HG02938 (cell line): Measurements from ENCODE around the gene SLIT3.

Source experiments
- ATAC-seq: cut with Tn5 transposase; IDR thresholded peaks from one replicate; pipeline ENCODE4 v1.9.1; 2021; ENCODE audit warnings: mild to moderate bottlenecking, moderate library complexity; ENCODE audit not compliant: unreplicated experiment

Gene SLIT3

DNA sequence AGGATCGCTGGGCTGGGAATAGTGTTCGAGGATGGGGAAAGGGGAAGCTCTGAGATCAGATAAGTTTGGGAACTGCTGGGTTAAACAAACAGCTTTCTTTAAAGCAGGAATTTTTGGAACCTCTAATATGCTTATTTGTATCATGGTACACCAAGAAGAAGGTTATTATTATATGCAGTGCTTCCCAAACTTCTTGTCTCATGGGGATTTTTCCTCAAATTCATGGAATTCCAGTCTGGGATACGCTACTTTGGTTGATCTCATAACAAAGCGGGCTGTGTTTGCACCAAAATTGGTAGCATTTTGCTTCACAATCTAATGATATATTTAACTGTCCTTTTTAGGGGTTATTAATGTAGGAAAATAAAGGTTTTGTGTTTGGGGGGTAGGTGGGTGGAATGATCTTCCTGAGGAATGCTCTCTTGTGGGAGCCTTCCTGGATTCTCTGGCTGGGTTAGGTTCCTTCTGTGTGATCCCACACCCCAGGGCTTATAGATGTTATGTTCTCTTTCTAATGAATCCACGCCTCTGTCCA is 605.6 kb downstream of the SLIT3 start:
- ATAC-seq = no peak

DNA sequence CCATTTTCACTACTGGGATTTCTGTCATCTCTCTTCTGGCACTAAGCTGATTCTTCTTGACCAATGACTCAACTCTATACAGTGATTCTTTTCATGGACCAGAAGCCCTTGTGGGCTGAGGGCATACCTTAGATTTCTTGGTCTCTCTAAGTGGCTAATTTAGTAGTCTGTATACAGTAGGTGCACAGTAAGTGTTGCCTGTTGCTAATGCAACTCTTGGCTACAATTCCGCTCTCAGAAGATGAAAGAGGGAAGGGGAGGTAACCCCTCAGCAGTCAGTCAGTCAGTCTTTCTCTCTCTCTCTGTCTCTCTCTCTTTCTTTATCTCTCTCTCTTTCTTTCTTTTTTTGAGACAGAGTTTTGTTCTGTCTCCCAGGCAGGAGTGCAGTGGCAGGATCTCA is 606.6 kb downstream of the SLIT3 start:
- ATAC-seq = no peak

DNA sequence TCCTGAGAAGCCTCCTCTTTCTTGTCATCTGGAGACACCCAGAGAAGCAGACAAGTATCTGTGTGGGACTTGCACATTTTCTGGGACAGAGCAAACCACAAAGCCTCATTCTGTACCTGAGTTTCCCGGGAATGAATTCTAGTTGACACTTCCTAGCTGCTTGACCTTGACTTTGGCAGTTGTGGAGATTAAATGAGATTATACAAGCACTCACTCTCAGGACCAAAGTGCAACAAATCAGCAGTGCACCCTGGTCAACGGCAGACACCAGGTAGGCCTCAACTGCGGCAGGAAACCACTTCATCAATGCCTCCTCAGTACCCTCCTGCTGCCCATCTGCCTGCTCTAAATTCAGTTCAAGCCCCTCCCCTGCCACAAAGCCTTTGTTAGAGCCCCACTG is 607.1 kb downstream of the SLIT3 start:
- ATAC-seq = no peak

DNA sequence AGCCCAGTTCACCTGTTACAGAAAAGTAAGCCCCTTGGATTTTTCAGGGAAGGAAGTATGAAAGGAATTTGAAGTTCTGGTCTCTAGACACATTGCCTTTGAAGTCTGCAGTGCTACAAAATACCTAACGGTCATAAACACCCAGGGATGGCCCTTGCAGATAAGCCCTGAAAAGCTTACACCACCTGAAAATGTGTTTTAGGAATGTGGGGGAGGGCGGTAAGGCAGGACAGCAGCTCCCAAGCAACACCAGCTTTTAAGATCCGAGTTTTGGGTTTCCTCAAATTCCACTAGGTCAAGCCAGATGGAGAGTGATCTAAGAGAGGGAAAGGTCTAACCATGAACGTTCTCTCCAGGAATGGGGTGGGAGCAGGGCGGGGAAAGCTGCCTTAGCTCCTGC is 607.6 kb downstream of the SLIT3 start:
- no peak for ATAC-seq

DNA sequence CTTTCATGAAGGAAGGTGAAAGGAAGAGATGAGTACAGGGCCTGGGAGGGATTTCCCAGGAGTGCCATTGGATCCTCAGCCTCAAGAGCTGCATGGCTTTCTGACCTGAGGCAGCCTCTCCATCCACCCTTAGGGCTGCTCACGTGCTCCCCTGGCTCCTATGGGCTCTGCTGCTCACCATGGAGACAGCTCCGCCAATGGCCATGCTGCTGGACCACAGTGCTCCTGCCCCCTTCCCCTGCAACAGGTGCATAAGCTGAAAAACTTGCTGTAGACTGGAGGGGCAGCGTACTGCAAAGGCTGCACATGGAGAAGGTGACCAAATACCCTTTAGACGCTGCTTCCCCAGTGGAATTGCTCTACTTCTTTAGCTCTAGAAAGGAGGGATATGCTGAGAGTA is 609.0 kb downstream of the SLIT3 start:
- ATAC-seq = no peak

DNA sequence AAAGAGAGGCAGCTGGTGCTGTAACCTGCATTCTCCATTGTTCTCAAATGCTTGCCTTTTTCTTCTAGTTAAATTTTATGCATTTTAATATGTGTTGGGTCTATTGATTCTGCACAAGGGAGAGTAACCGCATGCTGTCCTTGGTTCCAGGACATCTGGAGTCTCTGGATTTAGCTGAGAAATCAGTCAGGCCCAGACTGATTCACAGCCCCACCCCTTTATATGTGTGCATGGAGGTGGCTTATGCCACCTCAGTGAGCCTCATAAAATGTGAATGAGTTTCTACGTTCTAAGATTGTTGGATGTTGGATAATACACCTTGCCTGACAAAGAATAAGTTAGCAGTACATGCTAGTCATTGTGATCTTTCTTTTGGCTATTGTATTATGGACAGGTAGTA is 611.7 kb downstream of the SLIT3 start:
- no peak for ATAC-seq

DNA sequence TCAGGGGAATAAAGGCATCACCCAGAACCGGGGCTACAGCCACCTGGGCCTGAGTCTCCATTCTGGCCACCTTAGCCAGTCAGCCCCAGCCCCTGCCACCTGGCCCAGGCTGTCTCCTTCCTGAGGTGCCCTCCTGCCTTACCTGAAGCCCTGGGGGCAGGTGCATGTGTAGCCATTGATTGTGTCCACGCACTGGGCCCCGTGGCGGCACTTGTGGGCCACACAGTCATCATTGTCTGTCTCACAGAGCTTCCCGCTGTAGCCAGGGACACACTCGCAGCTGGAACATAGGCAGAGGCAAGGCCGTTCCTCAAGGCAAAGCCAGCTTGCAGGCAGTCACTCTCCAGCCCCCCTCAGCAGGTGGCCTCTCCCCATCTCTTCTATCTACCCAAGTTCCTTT is 614.1 kb downstream of the SLIT3 start:
- ATAC-seq = no peak

DNA sequence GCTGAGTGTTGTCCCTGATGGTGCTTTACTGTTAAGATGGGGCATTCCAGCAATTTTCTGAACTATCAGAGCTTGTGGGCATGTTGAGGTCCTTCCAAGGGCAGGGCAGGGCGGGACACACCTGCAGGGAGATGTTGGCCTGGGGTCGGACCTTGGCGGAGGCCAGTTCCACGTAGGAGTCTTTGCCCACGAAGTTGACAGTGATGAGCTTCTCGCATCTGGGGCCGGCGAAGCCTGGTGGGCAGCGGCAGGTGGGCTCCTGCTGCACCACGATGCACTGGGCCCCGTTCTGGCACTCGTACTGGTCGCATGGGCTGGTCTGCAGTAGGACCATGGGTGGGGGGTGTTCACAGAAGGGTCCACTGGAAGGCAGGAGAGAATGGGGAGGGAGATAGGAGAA is 615.4 kb downstream of the SLIT3 start:
- no peak for ATAC-seq

DNA sequence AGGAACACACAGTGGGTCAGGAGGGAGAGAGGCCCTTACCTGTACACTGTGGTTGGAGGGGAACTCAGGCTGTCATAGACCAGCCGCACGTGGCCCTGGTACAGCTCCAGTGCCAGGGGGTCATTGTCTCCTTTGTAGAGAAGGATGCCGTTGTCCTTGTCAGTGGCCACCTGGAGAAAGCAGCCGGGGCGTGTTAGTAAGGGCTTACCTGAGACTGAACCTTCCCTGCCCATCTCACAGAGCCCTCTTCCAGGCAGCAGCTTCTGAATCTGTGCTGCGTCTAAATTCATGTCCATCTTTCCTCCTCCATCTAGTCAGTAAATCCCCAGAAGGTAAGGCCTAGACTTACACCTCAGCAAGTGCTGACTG is 617.0 kb downstream of the SLIT3 start:
- ATAC-seq = no peak

DNA sequence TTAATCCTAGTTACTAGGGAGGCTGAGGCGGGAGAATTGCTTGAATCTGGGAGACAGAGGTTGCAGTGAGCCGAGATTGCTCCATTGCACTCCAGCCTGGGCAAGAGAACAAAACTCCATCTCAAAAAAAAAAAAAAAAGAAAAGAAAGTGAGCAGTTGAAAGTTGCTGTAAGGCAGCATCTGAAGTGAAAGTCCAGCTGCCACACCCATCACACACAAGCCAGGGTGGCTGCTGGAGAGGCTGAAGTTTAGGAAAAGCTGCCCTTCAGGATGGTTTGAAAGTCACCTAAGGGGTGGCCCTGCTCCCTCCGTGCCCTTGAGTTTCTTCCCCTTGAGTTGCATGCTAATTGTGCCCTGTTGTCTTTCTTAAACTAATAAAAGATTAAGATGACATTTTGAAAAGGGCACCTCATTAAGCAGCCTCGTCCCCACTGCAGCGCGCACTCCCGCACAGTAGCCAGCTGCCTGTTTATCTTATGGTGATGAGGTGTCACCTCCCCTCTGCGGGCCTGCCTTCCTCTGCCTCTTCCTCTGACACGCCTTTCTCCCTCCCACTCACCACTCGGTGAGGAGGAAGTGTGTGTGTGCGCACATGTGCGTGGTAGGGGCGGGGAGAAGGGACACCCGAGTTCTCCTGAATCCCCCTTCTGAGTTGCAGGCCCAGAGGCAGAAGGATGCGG is 617.6 kb downstream of the SLIT3 start:
- ATAC-seq = no peak

DNA sequence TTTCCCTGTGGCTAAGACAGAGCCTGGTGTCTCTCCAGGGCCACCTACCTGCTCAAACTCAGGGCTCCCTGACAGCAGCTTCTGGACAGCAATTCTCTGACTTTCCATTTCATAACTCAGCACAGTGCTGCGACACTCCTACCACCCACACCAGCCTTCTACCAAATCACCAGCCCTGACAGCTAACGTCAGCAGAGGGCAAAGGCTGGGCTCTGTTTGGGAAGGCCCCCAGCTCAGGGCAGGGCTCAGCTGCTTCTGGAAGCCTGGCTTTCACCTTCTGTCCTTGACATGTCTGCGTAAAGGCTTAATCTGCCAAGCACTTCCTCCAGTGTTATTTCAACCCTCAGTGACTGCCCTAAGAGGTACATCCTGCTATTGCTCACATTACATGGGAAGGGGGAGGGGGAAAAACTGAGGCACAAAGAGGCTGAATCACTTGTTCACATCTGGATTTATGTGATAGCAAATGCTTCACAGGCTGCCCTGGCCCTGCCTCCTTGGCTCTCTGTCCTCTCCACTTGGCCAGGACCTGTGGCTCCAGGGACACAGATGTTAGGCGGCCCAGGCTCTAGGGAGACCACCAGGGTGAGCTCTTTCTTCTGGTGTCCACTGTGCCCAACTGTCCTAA is 619.3 kb downstream of the SLIT3 start:
- ATAC-seq = no peak

DNA sequence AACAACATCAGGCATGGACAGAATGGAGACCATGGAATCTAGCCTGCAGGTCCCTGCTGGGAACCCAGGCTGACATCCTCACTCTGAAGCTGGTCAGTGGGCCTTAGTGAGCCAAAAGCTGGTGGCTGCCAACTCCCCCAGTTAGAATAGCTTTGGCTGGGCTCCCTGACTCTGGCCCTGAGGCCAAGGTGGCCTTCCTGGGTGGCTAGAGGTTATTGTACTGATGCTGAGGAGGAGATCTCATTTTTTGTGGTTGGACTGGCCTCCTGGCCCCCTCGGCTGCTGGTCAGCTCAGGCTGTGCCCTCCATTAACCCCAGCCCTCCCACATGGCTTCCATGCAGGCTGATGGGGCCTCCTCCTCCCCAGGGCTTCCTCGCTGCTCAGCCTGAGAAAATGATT is 620.5 kb downstream of the SLIT3 start:
- no peak for ATAC-seq

DNA sequence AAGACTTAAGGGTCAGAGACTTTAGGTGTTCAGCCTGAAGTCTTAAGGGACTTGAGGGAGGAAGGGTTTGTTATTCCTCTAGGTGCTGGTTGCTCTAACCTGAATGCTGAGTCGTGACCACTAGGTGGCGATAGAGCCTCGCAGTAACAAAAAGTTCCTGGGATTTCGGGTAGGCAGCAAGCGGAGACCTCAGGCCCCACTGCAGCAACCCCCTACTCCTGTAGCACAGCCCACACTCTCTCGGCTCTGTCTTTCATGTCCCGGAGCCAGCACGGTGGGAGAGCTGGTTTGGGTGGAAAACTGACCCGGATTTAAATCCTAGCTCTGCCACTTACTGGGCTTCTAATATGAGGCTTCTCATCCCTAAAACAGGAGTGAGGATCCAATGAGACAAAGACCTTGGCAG is 621.4 kb downstream of the SLIT3 start:
- peak; percentile 67 for ATAC-seq

DNA sequence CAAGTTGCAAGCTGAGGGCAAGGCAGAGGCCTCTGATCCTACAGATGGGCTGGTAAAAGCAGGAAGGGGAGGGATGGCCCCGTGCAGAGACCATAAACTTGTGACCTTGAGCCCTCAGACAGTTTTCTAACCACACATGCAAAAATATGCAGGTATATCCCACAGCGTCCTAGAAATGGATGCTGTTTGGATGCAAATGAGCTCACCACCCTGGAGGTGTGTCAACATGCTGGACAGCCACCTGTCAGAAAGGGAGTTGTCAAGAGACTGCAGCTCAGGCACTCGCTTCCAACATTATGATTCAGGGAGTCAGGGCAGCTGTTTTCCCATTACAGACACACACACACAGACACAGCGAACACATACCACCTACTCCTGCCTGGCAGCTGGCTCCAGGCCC is 624.4 kb downstream of the SLIT3 start:
- ATAC-seq = no peak

DNA sequence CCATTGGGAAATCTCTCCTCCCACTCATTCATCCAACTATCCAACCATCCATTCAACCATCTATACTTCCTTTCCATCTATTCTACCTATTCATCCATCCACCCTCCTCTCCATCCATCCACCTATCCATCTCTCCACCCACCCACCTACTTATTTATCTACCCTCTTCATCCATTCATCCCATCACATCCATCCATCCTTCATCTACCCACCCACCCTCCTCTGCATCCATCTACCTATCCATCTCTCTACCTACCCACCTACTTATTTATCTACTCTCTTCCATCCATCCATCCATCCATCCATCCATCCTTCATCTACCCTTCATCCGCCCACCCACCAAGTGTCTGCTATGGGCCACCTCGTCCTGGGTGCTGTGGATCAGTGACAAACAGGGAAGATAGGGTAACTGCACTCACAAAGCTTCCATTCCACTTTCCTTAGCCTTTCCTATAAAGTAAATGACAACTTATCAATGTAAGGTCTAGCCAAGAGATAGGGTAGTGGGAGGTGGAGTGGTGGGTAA is 625.0 kb downstream of the SLIT3 start:
- no peak for ATAC-seq

DNA sequence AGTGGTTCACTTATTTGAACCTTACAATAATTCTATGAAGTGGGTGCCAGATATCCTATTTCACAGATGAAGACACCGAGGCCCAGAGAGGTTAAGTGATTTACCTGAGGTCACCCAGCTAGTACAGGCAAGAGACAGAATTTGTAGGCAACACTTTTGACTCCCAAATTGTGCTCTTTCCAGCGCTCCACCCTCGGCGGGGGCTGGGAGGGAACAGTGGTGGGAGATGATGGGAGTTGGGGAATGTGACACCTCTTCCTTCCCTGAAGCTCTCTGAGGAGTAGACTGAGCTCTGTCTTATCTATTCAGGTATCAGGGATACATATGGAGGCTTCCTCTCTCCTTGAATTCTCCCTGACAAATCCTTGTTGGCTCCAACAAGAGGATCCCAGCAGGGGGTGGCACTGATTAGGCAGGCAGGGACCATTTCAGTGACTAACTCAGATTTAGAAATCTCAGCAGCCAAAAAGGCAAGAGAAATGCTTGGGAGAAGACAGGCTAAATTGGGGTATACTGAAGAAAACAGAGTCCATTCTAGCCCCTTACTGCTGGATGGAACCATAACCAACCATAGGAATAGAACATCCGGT is 626.0 kb downstream of the SLIT3 start:
- ATAC-seq = no peak

DNA sequence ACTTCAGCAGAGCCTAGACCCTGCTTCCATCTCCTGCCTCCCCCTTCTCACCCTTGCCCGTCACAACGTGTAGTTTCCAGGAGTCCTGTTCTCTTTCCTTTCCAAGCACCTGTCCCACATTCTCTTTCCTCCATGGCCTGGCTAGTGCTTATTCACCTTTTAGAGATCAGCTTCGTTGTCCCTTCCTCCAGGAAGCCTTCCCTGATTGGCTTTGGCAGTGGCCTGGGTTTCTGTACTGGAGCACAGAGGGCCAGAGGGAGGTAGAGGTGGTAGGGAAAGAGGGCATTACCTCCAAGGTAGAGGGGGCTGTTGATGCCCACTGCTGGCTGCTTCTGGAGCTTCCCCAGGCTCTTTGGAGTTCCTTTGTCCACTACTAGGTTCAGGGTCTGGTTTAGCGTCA is 628.1 kb downstream of the SLIT3 start:
- no peak for ATAC-seq

DNA sequence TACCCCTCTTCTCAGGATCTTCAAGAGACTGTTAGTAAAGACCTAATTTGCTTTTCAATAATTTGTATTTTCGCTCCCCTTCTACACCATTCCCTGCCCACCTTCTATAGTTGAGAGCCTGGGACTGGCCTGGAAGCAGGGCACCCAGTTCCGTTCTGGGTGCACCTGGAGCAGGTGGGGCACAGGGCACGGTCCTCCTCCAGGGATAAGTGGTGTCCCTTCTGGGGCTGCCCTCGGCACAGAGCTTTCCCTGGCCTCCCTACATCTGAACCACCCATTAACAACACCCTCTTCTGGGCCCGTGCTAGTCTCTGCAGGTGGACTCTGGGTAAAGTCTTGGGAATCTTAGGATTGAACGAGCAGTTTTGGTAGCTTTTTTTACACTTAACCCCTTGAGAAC is 628.9 kb downstream of the SLIT3 start:
- ATAC-seq = no peak

DNA sequence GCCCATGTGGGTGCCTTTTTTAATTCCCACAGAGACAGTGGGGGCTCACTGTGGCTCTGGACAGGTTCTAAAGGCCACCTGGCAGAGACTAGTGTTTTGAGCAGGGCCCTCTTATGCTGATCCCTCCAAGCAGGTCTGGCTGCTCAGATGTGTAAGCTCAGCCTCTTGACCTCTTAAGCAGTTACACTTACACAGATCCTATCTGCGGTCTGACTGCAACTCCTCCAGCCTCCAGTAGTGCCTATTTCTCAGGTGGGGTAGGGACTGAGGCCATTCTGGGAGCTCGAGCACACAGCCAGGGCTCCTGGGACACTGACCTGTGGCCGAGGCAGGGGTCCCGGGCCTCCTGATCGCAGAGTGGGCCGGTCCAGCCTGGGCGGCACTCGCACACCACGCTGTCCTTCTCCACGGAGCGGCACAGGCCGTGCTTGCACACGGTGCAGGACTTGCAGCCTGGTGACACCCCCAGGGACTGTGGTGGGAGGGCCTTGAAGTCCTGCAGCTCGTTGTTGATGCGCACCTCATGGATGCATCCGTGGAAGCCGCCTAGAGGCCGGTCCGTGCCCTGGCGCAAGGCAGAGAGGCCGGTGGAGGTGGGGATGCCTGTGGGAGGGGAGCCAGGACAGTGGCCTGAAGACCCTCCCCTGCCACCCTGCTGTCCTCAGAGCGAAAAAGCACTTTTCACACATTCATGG is 629.9 kb downstream of the SLIT3 start:
- ATAC-seq = no peak

DNA sequence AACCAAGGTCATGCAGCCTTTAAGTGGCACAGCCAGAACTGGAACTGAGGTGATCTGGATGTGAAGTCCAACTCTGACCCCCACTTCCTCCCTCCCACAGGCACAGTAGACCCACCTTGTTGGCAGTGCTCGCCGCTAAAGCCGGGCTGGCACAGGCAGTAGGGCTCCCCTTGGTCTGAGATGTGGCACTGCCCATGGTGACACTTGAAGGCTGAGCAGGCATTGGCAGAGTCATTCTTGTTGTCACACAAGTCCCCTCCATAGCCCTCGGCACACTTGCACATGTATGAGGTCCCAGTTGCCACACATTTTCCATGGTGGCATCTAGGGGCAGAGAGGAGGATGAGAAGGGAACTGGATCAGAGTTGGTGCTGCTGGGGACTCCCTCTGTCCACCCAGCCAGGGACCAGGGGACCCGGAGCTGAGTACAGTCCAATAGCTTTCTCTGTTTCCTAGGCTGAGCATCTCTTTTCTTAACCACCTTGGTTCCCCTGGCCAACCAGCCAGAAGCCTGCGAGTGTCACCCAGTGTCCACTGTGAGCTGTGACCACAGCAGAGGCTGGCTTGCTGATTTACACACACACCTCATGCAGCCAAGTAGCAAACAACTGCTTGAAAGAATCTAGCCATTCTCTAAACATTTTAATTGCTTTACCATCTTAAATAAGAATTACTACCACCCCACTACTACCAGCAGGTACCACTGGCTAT is 631.1 kb downstream of the SLIT3 start:
- ATAC-seq = no peak

DNA sequence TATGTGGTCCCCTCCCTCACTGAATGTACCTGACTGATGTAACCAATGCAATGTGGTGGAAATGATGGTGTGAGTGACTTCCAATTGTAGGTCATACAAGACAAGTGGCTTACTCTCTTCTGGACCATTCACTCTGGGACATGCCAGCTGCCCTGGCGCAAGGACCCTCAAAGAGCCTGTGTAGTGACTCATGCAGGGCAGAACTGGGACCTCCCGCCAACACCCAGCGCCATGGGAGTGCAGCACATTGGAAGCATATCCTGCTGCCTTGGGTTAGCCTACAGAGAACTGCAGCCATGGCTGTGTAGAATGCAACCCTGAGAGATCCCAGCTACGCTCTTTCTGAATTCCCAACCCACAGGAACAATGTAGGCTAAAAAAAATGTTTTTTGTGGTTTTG is 631.8 kb downstream of the SLIT3 start:
- no peak for ATAC-seq
